NOMO-1 (cell line): ENCODE data around the gene NFIX.

Experiments used
- DNase-seq, 2 experiments: peaks; one replicate each; lab custom pipeline; 2025; ENCODE audit not compliant: unreplicated experiment in 2 of 2; lab: John Stamatoyannopoulos, UW

NFIX gene

DNA sequence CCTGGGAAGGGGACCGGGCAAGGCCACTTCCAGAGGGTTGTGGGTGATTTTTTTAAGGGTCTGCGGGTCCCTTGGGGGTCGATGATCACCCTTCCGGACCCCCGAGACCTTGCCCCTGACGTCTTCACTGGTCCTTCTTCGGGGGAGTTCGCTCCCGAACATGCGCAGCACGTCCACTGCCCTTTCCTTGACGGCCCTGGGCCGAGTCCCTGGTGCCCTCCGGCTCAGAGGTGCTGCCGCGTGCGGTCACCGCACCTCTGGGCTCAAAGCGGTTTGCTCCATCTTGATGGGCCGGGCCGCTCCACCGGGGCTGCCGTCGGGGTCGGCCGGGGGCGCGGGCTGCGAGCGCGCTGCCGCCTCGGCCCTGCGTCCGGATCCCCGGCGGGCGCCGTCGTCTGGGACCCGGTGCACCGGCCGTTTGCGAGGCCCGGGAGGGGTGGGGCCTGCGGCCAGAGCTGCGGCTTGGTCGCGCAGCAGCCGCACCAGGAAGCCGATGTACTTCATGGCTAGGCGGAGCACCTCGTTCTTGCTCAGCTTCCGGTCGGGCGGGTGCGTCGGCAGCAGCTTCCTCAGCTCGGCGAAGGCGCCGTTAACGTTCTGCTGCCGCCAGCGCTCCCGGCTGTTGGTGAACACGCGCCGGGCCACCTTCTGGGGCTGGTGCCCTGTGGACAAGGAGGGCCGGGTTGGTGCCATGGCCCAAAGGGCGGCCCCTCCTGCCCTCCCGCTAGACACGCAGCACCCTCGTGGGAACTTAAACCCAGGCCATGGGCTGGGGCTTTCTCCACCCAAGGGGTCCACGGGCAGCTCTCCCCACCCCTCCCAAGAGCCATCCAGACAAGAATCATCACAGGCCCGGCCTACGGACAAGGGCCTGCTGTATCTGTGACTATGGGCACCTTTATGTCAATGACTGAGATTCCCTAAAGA is 104.1 kb downstream of the NFIX start:
- DNase-seq = peak; percentile 86 to 96

DNA sequence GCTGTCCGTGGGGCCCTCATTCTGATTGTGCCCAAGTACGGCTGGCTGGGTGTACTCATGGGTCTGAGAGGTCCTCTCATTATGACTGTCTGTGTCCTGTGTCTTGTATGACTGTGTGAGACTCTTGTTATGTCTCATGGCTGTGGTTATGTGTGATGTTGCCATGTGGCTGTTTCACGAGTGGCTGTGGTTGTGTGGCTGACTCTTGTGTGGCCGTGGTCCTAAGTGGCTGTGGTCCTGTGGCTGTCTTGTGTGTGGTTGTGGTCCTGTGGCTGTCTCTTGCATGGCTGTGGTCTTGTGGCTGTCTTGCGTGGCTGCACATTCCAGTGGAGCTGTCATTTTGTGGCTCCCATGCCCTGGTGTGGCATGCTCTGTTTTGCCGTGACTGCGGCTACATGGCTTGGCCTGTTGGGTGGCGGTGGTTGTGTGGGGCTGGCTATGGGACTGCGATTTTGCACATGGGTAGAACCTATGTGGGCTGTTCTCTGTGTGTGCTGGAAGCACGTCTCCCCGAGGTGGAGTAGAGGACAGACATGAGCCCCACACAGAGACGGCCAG is 104.8 kb downstream of the NFIX start:
- DNase-seq = peak in 1 of 2 experiments; percentile 26

DNA sequence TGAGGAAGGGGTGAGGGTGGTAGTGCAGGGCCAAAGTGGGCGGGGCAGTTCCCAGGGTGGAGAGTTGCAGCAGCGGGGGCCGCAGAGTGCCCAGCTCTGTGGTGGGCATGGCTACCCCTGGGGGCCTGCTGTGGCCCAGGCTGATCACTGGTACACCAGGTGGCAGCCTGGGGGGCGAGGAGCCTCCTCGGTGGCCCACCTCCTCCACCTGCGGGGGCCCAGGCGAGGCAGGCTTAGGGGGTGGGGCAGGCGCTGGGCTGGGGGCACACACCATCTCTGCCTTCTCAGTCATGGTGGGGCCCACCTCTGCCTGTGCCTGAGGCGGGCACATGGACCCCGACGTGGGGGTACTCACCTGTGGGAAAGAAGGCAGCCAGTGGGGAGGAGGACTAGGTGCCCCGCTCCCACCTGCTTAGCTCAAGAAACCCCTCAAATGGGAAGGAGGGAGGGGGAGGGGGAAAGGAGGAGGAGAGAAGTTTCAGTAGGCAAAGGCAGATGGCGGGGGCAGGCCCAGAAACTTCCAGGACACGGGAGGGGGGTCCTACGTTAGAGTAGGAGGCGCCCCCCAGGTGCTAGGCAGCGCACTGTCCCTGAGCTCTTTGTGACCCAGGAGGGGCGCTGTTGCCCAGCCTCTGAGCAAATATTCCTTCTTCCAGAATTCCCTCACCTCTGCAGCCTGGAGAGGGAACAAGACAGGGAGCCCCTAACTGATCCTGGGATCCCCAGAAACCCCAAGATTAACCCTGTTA is 105.7 kb downstream of the NFIX start:
- no peak for DNase-seq

DNA sequence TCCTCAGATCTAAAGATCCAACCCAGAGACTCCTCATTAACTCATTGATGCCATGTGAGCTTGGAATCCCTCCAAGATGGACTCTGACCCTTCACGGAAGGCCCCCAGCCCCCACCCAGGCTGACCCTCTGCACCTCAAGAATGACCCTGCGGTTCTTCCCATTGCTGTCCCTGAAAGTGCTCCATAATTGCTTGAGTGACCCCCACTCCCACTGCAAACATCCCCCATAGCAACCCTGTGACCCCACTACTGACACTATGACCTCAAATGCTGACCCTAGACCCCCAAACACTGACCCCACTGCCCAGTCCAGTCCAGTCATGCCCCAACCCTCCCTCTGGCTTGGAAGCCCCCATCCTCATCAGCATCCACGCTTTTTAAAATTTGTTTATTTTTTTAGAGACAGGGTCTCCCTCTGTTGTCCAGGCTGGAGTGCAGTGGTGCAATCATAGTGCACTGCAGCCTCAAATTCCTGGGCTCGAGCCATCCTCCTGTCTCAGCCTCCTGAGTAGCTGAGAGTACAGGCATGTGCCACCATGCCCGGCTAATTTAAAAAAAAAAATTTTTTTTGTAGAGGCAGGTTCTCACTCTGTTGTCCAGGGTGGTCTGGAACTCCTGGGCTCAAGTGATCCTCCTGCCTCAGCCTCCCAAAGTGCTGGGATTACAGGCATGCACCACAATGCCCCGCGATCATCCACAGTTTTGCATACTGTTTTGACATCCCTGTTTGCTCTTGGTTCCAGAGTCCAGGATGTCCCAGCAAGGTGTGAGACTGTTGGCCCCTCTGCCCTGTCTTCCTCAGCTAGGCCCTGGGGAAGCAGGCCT is 106.5 kb downstream of the NFIX start:
- DNase-seq = no peak

DNA sequence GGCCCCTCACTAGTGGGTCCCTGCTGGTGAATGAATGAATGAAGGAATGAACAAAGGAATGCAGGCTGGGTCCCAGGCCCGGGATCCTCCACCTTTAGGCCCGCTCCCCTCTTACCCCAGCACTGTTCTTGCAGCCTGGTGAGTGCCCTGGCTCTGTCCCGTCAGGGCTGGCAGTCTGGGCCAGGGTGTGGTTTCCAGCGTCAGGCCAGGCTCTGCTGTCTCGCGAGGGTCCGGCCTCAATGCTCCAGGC is 107.1 kb downstream of the NFIX start:
- peak in 1 of 2 experiments; percentile 68 for DNase-seq

DNA sequence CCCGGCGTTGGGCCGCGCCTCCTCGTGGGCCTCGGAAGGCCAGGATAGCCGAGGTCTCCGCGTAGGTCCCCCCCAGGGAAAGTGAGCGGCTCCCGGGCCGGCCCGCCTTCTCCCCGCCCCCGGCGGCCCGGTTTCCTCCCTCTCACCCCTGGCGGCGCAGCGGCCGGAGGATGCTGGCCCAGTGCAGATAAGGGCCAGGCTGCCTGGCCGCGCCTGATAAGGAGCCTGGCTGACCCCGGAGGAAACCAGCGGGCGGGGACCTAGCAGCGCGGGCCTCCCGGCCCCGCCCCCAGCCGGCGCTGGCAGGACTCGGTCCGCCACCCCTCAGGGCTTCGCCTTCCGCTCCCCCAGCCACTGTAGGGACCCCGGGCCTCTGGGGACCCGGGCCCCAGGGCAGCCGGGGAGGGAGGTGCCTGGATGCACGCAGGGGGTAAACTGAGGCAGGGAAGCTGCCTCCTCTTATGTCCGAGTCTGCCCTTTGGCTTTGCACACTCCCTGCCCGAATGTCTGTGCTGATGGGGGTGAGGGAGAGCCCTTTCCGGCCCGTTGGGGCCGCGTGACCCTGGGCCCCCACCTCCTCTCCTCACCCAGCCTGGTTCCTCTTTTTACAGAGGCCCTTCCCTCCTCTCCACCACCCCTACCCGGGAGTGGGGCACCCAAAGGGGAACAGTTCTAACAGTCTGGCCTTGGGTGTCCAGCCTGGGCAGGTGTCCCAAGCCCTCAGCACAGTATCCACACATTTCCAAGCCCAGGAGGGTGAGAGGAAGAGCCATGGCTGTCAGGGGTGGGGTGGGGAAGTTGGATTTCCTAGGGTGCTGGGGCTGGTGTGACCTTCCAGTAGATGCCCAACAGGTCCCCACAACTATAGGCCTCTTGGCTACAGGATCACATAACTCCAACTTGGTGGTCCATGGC is 107.6 kb downstream of the NFIX start, which contains the start of gene LYL1:
Gene LYL1, minus strand, starts transcription at position 193 of the 915 bp plus-strand sequence. CDS start 1,687 bp downstream, outside the sequence.
- DNase-seq = peak; percentile 93 to 96

DNA sequence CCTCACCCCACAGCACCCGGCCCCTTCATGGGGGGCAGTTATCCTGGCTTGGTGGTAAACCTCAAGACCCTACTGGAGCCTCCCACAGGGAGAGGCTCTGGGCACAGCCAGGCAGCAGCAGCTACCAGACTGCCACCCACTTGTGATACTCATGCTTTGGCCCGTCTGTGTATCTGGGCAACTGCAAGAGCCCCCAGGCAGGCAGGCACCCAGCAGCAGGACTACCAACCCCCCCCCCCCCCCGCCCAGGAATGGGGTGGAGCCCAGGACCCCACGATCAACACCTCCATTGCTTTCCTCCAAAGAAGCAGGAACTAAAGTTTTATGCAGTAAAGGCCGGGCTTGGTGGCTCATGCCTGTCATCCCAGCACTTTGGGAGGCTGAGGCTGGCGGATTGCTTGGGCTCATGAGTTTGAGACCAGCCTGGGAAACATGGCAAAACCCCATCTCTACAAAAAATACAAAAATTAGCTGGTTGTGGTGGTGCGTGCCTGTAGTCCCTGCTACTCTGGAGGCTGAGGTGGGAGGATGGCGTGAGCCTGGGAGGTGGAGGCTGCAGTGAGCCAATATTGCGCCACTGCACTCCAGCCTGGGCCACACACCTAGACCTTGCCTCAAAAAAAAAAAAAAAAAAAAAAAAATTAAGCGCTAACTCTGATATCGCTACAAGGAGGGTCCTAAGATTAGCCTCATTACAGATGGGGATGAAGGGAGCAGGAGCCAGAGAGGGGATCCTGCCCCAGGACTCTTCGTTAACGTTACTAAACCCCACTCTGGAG is 108.5 kb downstream of the NFIX start:
- DNase-seq = peak; percentile 20 to 40

DNA sequence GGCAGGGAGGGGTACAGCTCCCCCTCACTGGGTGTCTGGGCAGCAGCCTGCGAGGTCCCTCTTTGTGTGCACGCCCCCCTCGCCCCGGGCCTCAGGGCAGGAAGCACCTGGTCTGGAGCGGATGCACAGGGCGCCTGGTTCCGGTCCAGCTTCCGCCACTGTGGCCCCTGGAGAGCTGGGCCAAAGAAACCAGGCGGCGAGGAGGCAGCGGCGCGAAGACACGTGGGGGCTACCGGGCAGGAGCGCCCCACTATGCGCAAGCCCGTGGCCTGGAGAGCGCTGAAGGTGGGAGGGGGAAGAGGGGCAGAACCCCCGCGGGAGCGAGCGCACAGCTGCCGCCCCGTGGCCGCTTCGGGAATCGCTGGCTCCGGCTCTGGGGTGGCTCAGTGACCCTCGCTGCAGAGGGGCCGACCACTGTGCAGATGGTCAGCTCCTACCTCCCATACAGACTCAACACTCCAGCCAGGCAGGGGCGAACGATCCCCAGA is 109.1 kb downstream of the NFIX start:
- DNase-seq = peak; percentile 89 to 92

DNA sequence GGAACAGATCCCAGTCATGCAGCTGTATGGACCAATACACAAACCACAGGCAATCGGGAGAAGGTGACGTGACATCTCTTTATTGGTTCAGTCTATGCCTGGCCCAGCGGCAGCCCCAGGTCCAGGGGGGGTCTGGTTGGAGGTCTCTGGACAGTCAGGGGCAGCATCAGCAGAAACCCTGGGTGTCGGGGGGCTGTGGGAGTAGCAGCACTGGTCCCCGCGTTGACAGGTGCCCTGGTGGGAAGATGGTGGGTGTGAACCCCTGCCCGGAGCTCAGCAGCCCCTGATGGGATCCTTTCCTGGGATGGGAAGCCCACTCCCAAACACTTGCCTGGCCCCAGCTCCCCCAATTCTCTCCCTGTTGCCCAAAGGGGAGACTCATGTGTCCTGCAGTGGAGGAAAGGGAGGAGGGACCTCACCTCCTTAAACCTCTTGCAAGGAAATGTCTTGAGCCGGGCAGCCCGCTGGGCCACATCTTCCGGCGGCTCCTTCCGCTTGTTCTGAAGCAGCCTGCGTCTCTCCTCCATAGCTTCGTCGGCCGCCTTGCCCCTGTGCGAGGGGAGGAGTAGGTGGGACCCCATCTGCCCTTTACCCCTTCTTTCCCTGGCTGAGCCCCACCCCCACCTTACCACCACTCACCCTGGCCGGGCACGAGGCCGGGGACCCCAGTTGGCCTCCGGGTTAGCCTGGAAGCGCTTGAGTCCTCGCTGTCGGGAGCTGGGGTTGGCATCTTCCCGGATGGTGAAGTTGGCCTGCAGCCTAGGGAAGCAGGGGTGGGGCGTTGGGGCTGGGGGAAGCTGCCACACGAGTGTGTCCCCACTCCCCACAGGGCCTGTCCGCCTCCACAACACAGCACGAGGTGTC is 109.8 kb downstream of the NFIX start:
- peak in 1 of 2 experiments; percentile 12 for DNase-seq

DNA sequence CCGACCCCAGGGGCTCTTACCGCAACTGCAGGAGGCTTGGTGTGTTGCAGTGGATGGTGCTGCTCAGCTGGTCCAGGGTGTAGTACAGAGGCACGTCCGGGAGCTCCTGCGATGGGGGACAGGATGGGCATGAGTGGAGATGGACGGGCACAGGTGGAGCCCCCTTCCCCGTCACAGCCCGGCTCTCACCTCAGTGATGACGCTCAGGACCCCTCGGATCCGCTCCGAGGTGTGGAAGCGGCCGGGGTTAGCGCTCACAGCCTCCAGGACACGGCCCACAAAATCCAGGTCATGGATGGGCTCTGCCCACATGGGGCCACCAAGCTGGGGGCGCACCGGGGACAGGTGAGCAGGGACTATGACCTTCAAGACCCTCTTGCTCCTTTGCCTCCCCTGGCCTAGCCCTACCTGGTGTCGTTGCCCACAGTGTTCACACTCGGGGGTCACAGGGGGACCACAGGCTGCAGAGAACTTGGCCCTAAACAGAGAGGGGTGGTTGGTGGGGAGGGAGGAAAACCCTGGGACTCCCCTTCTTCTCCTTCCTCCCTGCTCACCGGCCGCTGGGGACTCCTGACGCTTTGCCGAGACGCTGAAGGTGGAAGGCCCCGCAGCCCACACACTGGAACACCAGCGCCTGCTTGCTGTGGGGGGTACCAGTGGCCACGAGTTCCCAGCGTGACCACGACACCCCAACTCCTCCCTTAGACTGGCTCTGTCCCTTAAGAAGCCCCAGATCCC is 114.3 kb downstream of the NFIX start:
- DNase-seq = no peak

DNA sequence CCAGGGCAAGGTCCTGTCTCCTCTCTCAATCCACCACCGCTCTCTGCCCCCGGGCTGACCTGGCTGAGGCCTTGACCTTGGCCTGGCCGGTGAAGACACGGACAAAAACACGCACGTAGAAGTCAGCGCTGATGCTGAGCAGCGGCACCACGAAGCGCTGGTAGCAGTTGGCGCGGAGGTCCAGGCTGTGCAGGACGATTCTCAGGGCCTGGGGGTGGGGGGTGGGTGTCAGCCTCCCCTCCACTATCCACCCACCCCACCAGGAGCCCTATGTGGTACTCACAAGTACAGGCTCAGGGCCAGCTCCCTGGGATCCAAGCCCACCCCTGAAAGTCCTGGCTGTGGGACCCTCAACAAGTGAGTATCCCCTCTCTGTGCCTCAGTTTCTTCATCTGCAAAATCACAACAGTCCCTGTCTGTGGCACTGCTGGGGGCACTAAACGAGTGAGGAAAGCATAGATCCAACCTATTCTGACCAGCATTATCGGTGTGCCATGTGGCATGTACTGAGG is 114.9 kb downstream of the NFIX start:
- no peak for DNase-seq

DNA sequence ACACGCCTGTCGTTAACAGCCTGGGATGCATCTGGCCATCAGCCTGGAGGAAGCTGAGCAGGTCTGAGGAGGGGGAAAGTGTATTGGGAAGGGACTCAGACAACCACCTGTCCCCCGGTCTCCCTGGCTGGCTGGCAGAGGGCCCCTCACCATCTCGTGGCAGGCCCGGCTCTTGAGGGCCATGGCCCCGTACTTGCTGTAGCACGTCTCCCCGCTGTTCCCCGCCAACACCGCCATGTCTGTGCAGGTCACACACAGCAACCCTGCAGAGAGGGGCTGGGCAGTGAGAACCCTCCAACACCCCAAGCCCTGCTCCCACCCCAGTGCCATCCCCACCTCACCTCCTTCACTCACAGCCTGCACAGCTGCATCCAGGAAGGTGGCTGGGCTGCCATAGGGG is 117.3 kb downstream of the NFIX start:
- no peak for DNase-seq

DNA sequence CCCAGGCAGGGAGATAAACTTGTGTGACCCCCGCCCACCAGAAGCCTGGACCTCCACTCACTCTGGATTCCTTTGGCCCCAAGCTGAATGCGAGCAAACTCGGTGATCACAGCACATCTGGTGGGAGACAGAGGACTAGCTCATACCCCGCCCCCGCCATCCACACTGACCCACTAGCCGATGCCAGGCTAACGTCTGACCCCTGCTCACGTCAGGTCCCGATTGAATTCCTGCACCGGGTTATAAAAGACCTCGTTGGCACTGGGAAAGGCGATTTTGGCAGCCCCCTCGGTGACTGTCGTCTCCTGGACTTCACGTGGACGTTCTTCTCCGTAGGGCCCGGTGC is 120.6 kb downstream of the NFIX start:
- no peak for DNase-seq

DNA sequence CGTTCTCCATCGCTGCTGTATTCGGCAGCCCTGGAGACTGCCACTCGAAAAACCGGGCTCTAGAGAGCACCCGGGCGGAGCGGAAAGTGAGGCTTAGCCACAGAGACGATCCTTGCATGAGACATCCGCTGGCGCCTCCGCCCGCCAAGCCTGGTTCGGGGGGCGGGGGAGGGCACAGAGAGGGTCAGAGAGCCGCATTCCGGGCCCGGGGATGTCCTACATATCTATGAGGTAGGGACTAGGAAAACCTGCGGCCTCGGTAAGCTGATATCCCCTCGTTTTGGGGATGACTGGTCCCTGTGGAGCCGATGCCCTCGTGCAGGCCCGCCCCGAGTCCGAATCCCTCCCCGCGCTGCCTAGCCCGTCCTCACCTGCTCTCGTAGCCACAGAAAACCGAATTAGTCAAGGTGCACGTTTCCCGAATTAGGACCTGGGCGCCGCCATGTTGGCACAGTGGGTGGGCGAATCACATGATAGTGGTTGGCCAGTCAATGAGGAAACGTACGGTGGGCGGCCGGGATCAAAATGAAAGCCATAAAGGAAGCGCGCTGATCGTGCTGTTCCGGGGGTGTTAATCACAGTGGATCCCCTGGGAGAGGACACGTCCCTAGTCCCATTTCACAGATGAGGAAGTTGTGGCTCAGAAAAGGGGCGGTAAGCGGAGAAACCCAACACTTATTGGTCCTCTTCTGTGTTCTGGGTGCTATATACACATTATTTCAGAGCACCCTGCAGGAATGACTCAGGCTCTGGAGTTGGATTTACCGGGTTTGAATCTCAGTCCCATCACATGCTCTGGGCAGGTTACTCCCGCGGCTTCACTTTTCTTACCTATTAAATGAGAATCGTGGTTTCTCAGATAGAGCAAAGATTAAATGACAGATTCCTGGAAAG is 121.3 kb downstream of the NFIX start, which contains the start of gene TRMT1:
Gene TRMT1, minus strand, starts transcription at position 459 of the 894 bp plus-strand sequence. Its CDS starts 341 bp downstream, at position 118.
- DNase-seq = peak; percentile 84 to 86

DNA sequence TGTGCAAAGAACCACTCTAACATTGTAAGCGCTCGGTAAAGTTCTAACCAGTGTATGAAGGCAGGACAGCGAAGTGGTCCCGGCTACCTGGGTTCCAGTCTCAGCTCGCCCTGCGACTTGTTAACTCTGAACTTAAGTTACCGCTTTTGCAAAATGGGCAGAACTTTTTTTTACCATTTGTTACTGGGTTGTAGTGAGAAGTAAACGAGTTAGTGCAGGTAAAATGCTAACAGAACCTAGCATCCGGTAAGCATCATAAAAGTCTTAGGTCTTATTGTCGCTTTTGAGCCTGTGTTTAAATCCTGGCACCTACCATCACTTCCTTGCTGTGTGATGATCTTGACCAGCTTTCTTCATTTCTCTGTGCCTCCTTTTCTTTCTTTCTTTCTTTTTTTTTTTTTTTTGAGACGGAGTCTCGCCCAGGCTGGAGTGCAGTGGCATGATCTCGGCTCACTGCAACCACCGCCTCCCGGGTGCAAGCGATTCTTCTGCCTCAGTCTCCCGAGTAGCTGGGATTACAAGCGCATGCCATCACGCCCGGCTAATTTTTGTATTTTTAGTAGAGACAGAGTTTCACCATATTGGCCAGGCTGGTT is 122.0 kb downstream of the NFIX start:
- DNase-seq = peak in 1 of 2 experiments; percentile 35
